WERI-Rb-1 (cell line): ENCODE measurements around the gene MAPK8IP3.

Source experiments
- DNase-seq: peaks from one replicate; pipeline ENCODE4 v3.0.0-alpha.2; 2020
- H3K27ac ChIP-seq: fragments of 250-450 bp; sonication (Bioruptor Pico); 2 replicates; pipeline ENCODE4 v1.5.1; 2020; ENCODE audit warnings: mild to moderate bottlenecking, moderate library complexity
- H3K27me3 ChIP-seq: fragments of 250-450 bp; sonication (Bioruptor Pico); 2 replicates; pipeline ENCODE4 v1.5.1; 2021; ENCODE audit warnings: mild to moderate bottlenecking, low read depth, moderate library complexity; ENCODE audit not compliant: insufficient read depth, severe bottlenecking
- H3K36me3 ChIP-seq: fragments of 250-450 bp; sonication (Bioruptor Pico); 2 replicates; pipeline ENCODE4 v1.5.1; 2020; ENCODE audit warnings: mild to moderate bottlenecking, moderate library complexity
- H3K4me3 ChIP-seq: 2 replicates; pipeline ENCODE4 v1.5.1; 2011; ENCODE audit warnings: low read depth, mild to moderate bottlenecking, control low read depth, low read length
- H3K9me3 ChIP-seq: fragments of 250-450 bp; sonication (Bioruptor Pico); 2 replicates; pipeline ENCODE4 v1.5.1; 2021; ENCODE audit warnings: mild to moderate bottlenecking, moderate library complexity; ENCODE audit not compliant: severe bottlenecking
- CTCF ChIP-seq: IDR thresholded peaks from 2 replicates; pipeline ENCODE4 v1.5.1; 2011; ENCODE audit warnings: low read depth, mild to moderate bottlenecking, control low read depth, inconsistent platforms, low read length

Gene MAPK8IP3

GRCh38 chr16:1761751-1762150, 55.8 kb downstream of the MAPK8IP3 start:
- Histone ChIP-seq H3K4me3 (no peak overlapping the region), H3K9me3 (no peaks in the 10 kb centered on the region), H3K27me3 (no peaks in the 10 kb centered on the region), H3K36me3 (peaks cover 53% of the 10 kb centered on the region), H3K27ac (peak overlapping the region; percentile 87)
- no peak for TF ChIP-seq CTCF
- DNase-seq: no peak

- Histone ChIP-seq H3K36me3 (peaks cover 56% of the 10 kb centered on the region), H3K4me3 (peak overlapping the region; percentile 21), H3K9me3 (no peaks in the 10 kb centered on the region), H3K27ac (peak overlapping the region; percentile 87), H3K27me3 (no peaks in the 10 kb centered on the region)
- 0 out of 2 replicates have a peak, but pooled peaks have one; percentile 22 for TF ChIP-seq CTCF
- DNase-seq: peak; percentile 78
Measured at GRCh38 chr16:1762196-1762878, 56.3 kb downstream of the MAPK8IP3 start.

- Histone ChIP-seq H3K4me3 (peak overlapping the region; percentile 21), H3K27me3 (no peaks in the 10 kb centered on the region), H3K27ac (peak overlapping the region; percentile 87), H3K9me3 (no peaks in the 10 kb centered on the region), H3K36me3 (peaks cover 62% of the 10 kb centered on the region)
- TF ChIP-seq CTCF: no peak
- DNase-seq: no peak
Measured at GRCh38 chr16:1762879-1763520, 57.0 kb downstream of the MAPK8IP3 start.

GRCh38 chr16:1763521-1764511, 57.8 kb downstream of the MAPK8IP3 start:
- peak overlapping the region; percentile 87 for H3K27ac ChIP-seq
- H3K9me3 ChIP-seq: no peaks in the 10 kb centered on the region
- no peaks in the 10 kb centered on the region for H3K27me3 ChIP-seq
- TF ChIP-seq CTCF: peak; percentile 74
- H3K36me3 ChIP-seq: peaks cover 70% of the 10 kb centered on the region
- peak; percentile 88 for DNase-seq
- no peak overlapping the region for H3K4me3 ChIP-seq

GRCh38 chr16:1764971-1765370, 59.0 kb downstream of the MAPK8IP3 start:
- H3K27me3 ChIP-seq: no peaks in the 10 kb centered on the region
- no peak for DNase-seq
- no peak overlapping the region for H3K27ac ChIP-seq
- H3K36me3 ChIP-seq: peaks cover 79% of the 10 kb centered on the region
- H3K9me3 ChIP-seq: no peaks in the 10 kb centered on the region
- no peak for TF ChIP-seq CTCF
- no peak overlapping the region for H3K4me3 ChIP-seq
